Liver (tissue), 9 donors: Measurements from ENCODE around the gene ENTR1. TPM values are rescaled to one million over a fixed set of nuclear protein-coding genes. Genes with fewer than 3 reads are reported as not detected.

Source experiments
- DNase-seq: peaks from one replicate; pipeline ENCODE4 v3.0.0-alpha.2; 2017; ENCODE audit warnings: low spot score
- H3K27ac ChIP-seq, 2 donors: one replicate each; pipeline ENCODE4 v1.7.0; 2013; ENCODE audit warnings: inconsistent platforms in 2 of 2, low read length in 2 of 2, control low read depth in 1 of 2, low read depth in 1 of 2, mild to moderate bottlenecking in 1 of 2
- H3K27me3 ChIP-seq, 4 donors: one replicate each; pipeline versions ENCODE4 v1.6.1 to v1.7.0; 2013; ENCODE audit warnings: low read length in 3 of 4, inconsistent platforms in 1 of 4, mild to moderate bottlenecking in 1 of 4, moderate library complexity in 1 of 4; ENCODE audit not compliant: control insufficient read depth in 4 of 4, insufficient read depth in 4 of 4
- H3K36me3 ChIP-seq, 4 donors: one replicate each; pipeline versions ENCODE4 v1.6.1 to v1.7.0; 2013; ENCODE audit warnings: low read length in 3 of 4, mild to moderate bottlenecking in 3 of 4, low read depth in 1 of 4, moderate library complexity in 1 of 4; ENCODE audit not compliant: control insufficient read depth in 4 of 4, insufficient read depth in 3 of 4
- H3K4me1 ChIP-seq, 4 donors: one replicate each; pipeline versions ENCODE4 v1.6.1 to v1.7.0; 2013; ENCODE audit warnings: low read length in 3 of 4, mild to moderate bottlenecking in 3 of 4, moderate library complexity in 1 of 4; ENCODE audit not compliant: control insufficient read depth in 4 of 4, insufficient read depth in 4 of 4
- H3K4me3 ChIP-seq, 3 donors: one replicate each; pipeline versions ENCODE4 v1.6.1 to v1.7.0; 2013; ENCODE audit warnings: low read length in 3 of 3, control low read depth in 1 of 3, low read depth in 1 of 3, mild to moderate bottlenecking in 1 of 3
- H3K9ac ChIP-seq, 2 donors: one replicate each; pipeline ENCODE4 v1.7.0; 2013; ENCODE audit warnings: low read length in 2 of 2, mild to moderate bottlenecking in 2 of 2, moderate library complexity in 2 of 2, control low read depth in 1 of 2, low read depth in 1 of 2
- H3K9me3 ChIP-seq, 4 donors: one replicate each; pipeline versions ENCODE4 v1.6.1 to v1.7.0; 2013; ENCODE audit warnings: low read length in 3 of 4; ENCODE audit not compliant: control insufficient read depth in 4 of 4
- ATF3 ChIP-seq: IDR thresholded peaks from 2 replicates; pipeline ENCODE4 v1.6.1; 2016; ENCODE audit warnings: antibody characterized with exemption
- EGR1 ChIP-seq, 2 donors: IDR thresholded peaks; 2 replicates each; pipeline ENCODE4 v1.6.1; 2016 to 2018; ENCODE audit warnings: antibody characterized with exemption in 2 of 2, low read depth in 2 of 2
- FOXA1 ChIP-seq: IDR thresholded peaks from 2 replicates; pipeline ENCODE4 v1.6.1; 2016; ENCODE audit warnings: antibody characterized with exemption
- FOXA2 ChIP-seq: IDR thresholded peaks from 2 replicates; pipeline ENCODE4 v1.6.1; 2016; ENCODE audit warnings: antibody characterized with exemption
- GABPA ChIP-seq, 2 donors: IDR thresholded peaks in 1 of 2; conservative IDR thresholded peaks in 1 of 2; 2 replicates each; pipeline ENCODE4 v1.6.1; 2016; ENCODE audit warnings: antibody characterized with exemption in 2 of 2, mild to moderate bottlenecking in 1 of 2, moderate library complexity in 1 of 2
- JUND ChIP-seq, 2 donors: IDR thresholded peaks; 2 replicates each; pipeline ENCODE4 v1.6.1; 2016; ENCODE audit warnings: antibody characterized with exemption in 2 of 2
- NR2F2 ChIP-seq: IDR thresholded peaks from 2 replicates; pipeline ENCODE4 v1.6.1; 2016; ENCODE audit warnings: antibody characterized with exemption
- SP1 ChIP-seq: IDR thresholded peaks from 2 replicates; pipeline ENCODE4 v1.6.1; 2018; ENCODE audit warnings: antibody characterized with exemption, mild to moderate bottlenecking
- TAF1 ChIP-seq: conservative IDR thresholded peaks from 2 replicates; pipeline ENCODE4 v1.6.1; 2016; ENCODE audit warnings: antibody characterized with exemption, mild to moderate bottlenecking
- YY1 ChIP-seq: IDR thresholded peaks from 2 replicates; pipeline ENCODE4 v1.6.1; 2016; ENCODE audit warnings: antibody characterized with exemption, mild to moderate bottlenecking
- WGBS: extraction: QIAGEN DNeasy Blood & Tissue Kit; methylation state at CpG from one replicate; pipeline ENCODE4 v1.1.7; 2013; 5-methylcytosine and 5-hydroxymethylcytosine counted together
- polyA plus RNA-seq, 2 donors: library from polyadenylated mRNA; stranded (reverse) in 1 of 2; unstranded in 1 of 2; fragments of 200-250 nt in 1 of 2; fragments of >200 nt in 1 of 2; fragmentation: Nextera tagmentation in 1 of 2; extraction: Ambion mirVana in 1 of 2; gene quantifications; one replicate each; pipeline versions ENCODE4 v1.2.1 to v1.2.3, GENCODE V29; 2013 to 2015
- total RNA-seq, 2 donors: library from RNA; depleted of rRNA; stranded (reverse); fragments of >200 nt; gene quantifications; one replicate each; pipeline ENCODE4 v1.2.3, GENCODE V29; 2014
- TF ChIP-seq, protein P1 (sequence below): IDR thresholded peaks from 2 replicates; pipeline ENCODE4 v1.6.1; 2016; ENCODE audit warnings: antibody characterized with exemption
- TF ChIP-seq, protein P2 (sequence below): fragments of 150-350 bp; IDR thresholded peaks from 2 replicates; pipeline ENCODE4 v1.5.1; 2017; ENCODE audit warnings: improper control_type of control experiment, low read depth, low read length; ENCODE audit not compliant: missing input control
- donor health status: healthy.
- donor health status: healthy.
- donor health status: healthy.
- donor health status: healthy.
- donor health status: healthy.

ENTR1 gene
- total and polyA plus RNA-seq, 4 donors, result 11.0 to 28.1 (median 19.1) TPM

DNA sequence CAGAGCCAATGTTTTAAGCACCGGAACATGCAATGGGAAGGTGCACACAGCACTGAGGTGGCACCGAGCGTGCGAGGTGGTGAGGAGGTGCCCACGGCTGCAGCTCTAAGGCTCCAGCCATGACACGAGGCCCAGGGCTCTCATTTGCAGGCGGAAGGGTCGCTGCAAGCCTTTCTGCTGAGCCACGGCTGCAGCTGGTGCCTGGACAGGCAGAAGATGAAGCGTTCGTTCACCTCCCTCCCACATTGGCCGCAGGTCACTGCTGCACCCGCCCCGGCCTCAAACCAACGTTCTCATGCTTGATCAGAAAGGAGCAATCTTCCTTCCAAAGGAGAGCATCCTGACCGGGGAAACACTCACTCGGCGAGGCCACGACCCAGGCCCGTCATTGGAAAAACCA, 33.7 kb upstream of the ENTR1 start:
- Histone ChIP-seq H3K9me3 (no peaks in the 10 kb centered on the region), H3K4me1 (peaks cover 3 to 37% (median 33%) of the 10 kb centered on the region in 4 donors), H3K27ac (no peak overlapping the region), H3K36me3 (peaks cover 24 to 74% (median 54%) of the 10 kb centered on the region in 4 donors), H3K27me3 (no peaks in the 10 kb centered on the region), H3K4me3 (no peak overlapping the region), H3K9ac (no peak overlapping the region)
- DNase-seq, result no peak
- TF ChIP-seq NR2F2 (no peak), EGR1 (IDR thresholded peaks at IDR 0.05; ENCODE audit: low read depth in 2 of 2) (no peak)
- WGBS, result 92% methylated on average over 20 of the region's 20 CpGs

GRCh38 chr9:136443687-136444086, 33.3 kb upstream of the ENTR1 start:
- Histone ChIP-seq H3K27ac (no peak overlapping the region), H3K9me3 (no peaks in the 10 kb centered on the region), H3K36me3 (peaks cover 24 to 70% (median 51%) of the 10 kb centered on the region in 4 donors), H3K9ac (no peak overlapping the region), H3K4me3 (no peak overlapping the region), H3K27me3 (no peaks in the 10 kb centered on the region), H3K4me1 (peaks cover 5 to 41% (median 37%) of the 10 kb centered on the region in 4 donors)
- DNase-seq, result no peak
- TF ChIP-seq FOXA1, result no peak
- no peak for TF ChIP-seq YY1
- TF ChIP-seq FOXA2, result no peak
- WGBS, result 98% methylated on average over 7 of the region's 7 CpGs

DNA sequence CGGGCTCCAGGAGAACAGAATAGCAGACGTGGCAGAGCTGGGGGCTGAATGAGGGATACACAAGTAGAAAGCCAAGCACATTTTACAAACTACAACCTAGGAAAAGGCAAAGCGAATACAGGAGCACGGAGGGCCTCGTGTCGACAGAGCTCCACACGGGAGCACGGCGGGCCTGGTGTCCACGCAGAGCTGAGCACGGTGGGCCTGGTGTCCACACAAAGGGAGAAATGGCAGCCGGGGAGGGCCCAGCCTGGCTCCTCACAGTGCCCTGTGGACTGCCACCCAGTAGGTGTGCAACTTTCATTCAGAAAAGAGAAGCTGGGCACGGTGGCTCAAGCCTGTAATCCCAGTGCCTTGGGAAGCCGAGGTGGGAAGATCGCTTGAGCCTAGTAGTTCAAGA, 32.7 kb upstream of the ENTR1 start:
- no peak for DNase-seq
- H3K4me1 ChIP-seq, result peaks cover 7 to 47% (median 41%) of the 10 kb centered on the region in 4 donors
- no peaks in the 10 kb centered on the region for H3K9me3 ChIP-seq
- H3K9ac ChIP-seq, result peak overlapping the region in 1 of 2 donors; percentile 63
- TF ChIP-seq TAF1 (no peak), ATF3 (no peak), JUND (IDR thresholded peaks at IDR 0.05) (no peak), SP1 (no peak)
- peaks cover 24 to 65% (median 46%) of the 10 kb centered on the region in 4 donors for H3K36me3 ChIP-seq
- 98% methylated on average over 15 of the region's 15 CpGs for WGBS
- no peak overlapping the region for H3K27ac ChIP-seq
- H3K27me3 ChIP-seq, result no peaks in the 10 kb centered on the region
- H3K4me3 ChIP-seq, result no peak overlapping the region

- TF ChIP-seq, protein P1, sequence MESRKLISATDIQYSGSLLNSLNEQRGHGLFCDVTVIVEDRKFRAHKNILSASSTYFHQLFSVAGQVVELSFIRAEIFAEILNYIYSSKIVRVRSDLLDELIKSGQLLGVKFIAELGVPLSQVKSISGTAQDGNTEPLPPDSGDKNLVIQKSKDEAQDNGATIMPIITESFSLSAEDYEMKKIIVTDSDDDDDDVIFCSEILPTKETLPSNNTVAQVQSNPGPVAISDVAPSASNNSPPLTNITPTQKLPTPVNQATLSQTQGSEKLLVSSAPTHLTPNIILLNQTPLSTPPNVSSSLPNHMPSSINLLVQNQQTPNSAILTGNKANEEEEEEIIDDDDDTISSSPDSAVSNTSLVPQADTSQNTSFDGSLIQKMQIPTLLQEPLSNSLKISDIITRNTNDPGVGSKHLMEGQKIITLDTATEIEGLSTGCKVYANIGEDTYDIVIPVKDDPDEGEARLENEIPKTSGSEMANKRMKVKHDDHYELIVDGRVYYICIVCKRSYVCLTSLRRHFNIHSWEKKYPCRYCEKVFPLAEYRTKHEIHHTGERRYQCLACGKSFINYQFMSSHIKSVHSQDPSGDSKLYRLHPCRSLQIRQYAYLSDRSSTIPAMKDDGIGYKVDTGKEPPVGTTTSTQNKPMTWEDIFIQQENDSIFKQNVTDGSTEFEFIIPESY, result no peak
- TF ChIP-seq, protein P2, sequence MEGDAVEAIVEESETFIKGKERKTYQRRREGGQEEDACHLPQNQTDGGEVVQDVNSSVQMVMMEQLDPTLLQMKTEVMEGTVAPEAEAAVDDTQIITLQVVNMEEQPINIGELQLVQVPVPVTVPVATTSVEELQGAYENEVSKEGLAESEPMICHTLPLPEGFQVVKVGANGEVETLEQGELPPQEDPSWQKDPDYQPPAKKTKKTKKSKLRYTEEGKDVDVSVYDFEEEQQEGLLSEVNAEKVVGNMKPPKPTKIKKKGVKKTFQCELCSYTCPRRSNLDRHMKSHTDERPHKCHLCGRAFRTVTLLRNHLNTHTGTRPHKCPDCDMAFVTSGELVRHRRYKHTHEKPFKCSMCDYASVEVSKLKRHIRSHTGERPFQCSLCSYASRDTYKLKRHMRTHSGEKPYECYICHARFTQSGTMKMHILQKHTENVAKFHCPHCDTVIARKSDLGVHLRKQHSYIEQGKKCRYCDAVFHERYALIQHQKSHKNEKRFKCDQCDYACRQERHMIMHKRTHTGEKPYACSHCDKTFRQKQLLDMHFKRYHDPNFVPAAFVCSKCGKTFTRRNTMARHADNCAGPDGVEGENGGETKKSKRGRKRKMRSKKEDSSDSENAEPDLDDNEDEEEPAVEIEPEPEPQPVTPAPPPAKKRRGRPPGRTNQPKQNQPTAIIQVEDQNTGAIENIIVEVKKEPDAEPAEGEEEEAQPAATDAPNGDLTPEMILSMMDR, result no peak
- no peak for TF ChIP-seq GABPA (IDR thresholded peaks at IDR 0.05 in 1 of 2, conservative IDR thresholded peaks at IDR 0.05 in 1 of 2)
- TF ChIP-seq YY1, result no peak
- DNase-seq, result no peak
- 73% methylated on average over 5 of the region's 5 CpGs for WGBS
- H3K27me3 ChIP-seq, result no peaks in the 10 kb centered on the region
- H3K27ac ChIP-seq, result peak overlapping the region; percentile 79 to 80
- H3K9ac ChIP-seq, result peak overlapping the region in 1 of 2 donors; percentile 63
- H3K4me1 ChIP-seq, result peaks cover 14 to 56% (median 48%) of the 10 kb centered on the region in 4 donors
- H3K9me3 ChIP-seq, result no peaks in the 10 kb centered on the region
- peaks cover 24 to 56% (median 38%) of the 10 kb centered on the region in 4 donors for H3K36me3 ChIP-seq
- no peak overlapping the region for H3K4me3 ChIP-seq
Observed at GRCh38 chr9:136442265-136442664, 31.9 kb upstream of the ENTR1 start.
